GM18868 (cell line): Measurements from ENCODE around the gene IL12B.
"Not testable (repeated sequence)": the region's sequence is repeated elsewhere in the genome, so short reads cannot be mapped to it uniquely, and the experiment has no call there.

Source experiments
- ATAC-seq: cut with Tn5 transposase; IDR thresholded peaks from one replicate; pipeline ENCODE4 v1.9.1; 2021; ENCODE audit warnings: mild to moderate bottlenecking, moderate library complexity; ENCODE audit not compliant: unreplicated experiment

IL12B gene

GRCh38 chr5:159301466-159301865, 28.8 kb downstream of the IL12B start:
- no peak for ATAC-seq

GRCh38 chr5:159297300-159297699, 33.0 kb downstream of the IL12B start:
- not testable (repeated sequence) for ATAC-seq

- ATAC-seq: no peak
Measured at GRCh38 chr5:159294921-159295320, 35.4 kb downstream of the IL12B start.

- no peak for ATAC-seq
Measured at GRCh38 chr5:159290741-159291140, 39.5 kb downstream of the IL12B start.

- ATAC-seq: peak; percentile 63
Measured at GRCh38 chr5:159286420-159287035, 43.8 kb downstream of the IL12B start.

- no peak for ATAC-seq
Measured at GRCh38 chr5:159274676-159275075, 55.6 kb downstream of the IL12B start.

GRCh38 chr5:159273923-159274322, 56.4 kb downstream of the IL12B start:
- ATAC-seq: no peak

GRCh38 chr5:159269723-159270122, 60.6 kb downstream of the IL12B start:
- ATAC-seq: no peak

GRCh38 chr5:159266764-159267163, 63.5 kb downstream of the IL12B start:
- ATAC-seq: not testable (repeated sequence)
